Activated T-helper 1 cell treated with anti-CD3 and anti-CD28 coated beads, Interleukin-2, amount 50 U/mL, for 16 hours (primary cell): Measurements from ENCODE around the gene LCN6.
"Not testable (repeated sequence)": the region's sequence is repeated elsewhere in the genome, so short reads cannot be mapped to it uniquely, and the experiment has no call there.

Experiments used
- DNase-seq, 2 donors: peaks; one replicate each; pipeline ENCODE4 v3.0.0-alpha.2; 2020; ENCODE audit warnings: low read depth in 1 of 2, low spot score in 1 of 2

LCN6 gene

GRCh38 chr9:136784249-136784996 is 36.1 kb upstream of the LCN6 start:
- DNase-seq = no peak

- DNase-seq = no peak
These were observed 34.1 kb upstream of the LCN6 start for GRCh38 chr9:136782452-136782851.

- no peak for DNase-seq
These were observed 31.5 kb upstream of the LCN6 start for GRCh38 chr9:136779808-136780207.

GRCh38 chr9:136777359-136777758 is 29.0 kb upstream of the LCN6 start:
- no peak for DNase-seq

GRCh38 chr9:136776947-136777346 is 28.6 kb upstream of the LCN6 start:
- DNase-seq = no peak

- no peak for DNase-seq
These were observed 26.9 kb upstream of the LCN6 start for GRCh38 chr9:136775191-136775590.

- no peak for DNase-seq
These were observed 26.2 kb upstream of the LCN6 start for GRCh38 chr9:136774416-136775045.

- DNase-seq = no peak
These were observed 25.2 kb upstream of the LCN6 start for GRCh38 chr9:136773386-136774044.

- DNase-seq = no peak
These were observed 23.6 kb upstream of the LCN6 start for GRCh38 chr9:136771907-136772415.

GRCh38 chr9:136769710-136770191 is 21.4 kb upstream of the LCN6 start:
- DNase-seq = peak in 1 of 2 donors; percentile 27

- DNase-seq = peak in 1 of 2 donors; percentile 20
These were observed 18.2 kb upstream of the LCN6 start for GRCh38 chr9:136766410-136767120.

GRCh38 chr9:136765745-136766409 is 17.6 kb upstream of the LCN6 start:
- not testable (repeated sequence) for DNase-seq

GRCh38 chr9:136765041-136765440 is 16.7 kb upstream of the LCN6 start:
- DNase-seq = no peak

- no peak for DNase-seq
These were observed 16.1 kb upstream of the LCN6 start, which contains the start of gene LCN15 for GRCh38 chr9:136764301-136764891. TSS of gene LCN15 (minus strand) at chr9:136764518. CDS start at chr9:136764488, 30 bp downstream.

- no peak for DNase-seq
These were observed 15.3 kb upstream of the LCN6 start for GRCh38 chr9:136763649-136764035.

- peak in 1 of 2 donors; percentile 20 for DNase-seq
These were observed 14.8 kb upstream of the LCN6 start for GRCh38 chr9:136762915-136763648.

- no peak for DNase-seq
These were observed 13.9 kb upstream of the LCN6 start for GRCh38 chr9:136762221-136762691.

GRCh38 chr9:136761545-136761981 is 13.2 kb upstream of the LCN6 start:
- DNase-seq = no peak

- not testable (repeated sequence) for DNase-seq
These were observed 12.7 kb upstream of the LCN6 start for GRCh38 chr9:136760834-136761544.
